ENCODE measurements around the gene SCYL2. TPM values are rescaled to one million over a fixed set of nuclear protein-coding genes. Genes with fewer than 3 reads are reported as not detected.

SCYL2 gene
- polyA plus RNA-seq, 1 donor (not counting 4 experiments of a cell fraction or from before 2014, with no cell fraction given): 31.5 TPM

DNA sequence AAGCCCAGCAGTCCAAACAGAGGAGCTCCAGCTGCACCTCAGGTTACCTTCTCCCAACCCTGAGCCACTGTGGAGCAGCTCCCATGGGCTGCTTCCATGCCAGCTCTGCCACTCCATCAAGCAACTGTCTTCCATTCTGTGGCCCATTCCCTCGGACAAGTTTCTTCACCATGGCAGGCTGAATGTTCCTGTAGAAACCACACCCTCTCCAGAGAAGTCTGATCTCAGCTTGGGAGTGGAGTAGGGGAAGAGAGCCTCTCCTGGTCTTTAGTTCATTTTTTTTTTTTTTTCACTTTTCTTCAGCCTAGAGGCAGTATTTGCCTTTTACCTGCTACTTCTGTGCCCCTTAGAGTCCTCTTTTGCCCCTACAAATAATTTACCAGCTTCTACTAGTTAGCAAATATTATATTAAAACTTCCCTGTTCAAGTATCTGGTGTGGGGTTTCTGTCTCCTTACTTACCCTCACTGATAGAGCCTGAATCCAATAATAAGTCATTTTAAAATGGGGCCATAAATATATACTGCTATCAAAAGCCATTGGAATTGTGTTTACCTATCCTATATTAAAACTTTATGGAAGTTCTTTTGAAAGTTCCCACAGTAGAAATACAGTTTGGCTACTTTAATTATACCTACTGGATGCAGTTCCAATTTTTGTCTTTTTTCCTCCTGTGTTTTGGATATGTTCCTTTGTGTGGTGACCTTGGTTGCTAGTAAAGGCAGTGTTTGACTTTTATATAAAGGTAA lies 78.2 kb downstream of the SCYL2 start:
- dilution Hi-C loops (cut with MboI; ENCODE audit: extremely low pct_ligation_motif_present, low sequenced_read_pairs): no loop called here
- H3K4me3 ChIP-seq (ENCODE audit: control insufficient read depth in 2 of 3, extremely low read depth in 1 of 3, insufficient read depth in 2 of 3, low read depth in 1 of 3, low read length in 3 of 3): no peak overlapping the region
- DNase-seq (ENCODE audit: low read depth, low spot score) (no peak), FAIRE-seq (no peak)
- no peak overlapping the region for H3K4me2 ChIP-seq (ENCODE audit: control insufficient read depth, extremely low read depth, insufficient read depth, low read depth, low read length)
- H3K36me3 ChIP-seq (ENCODE audit: control insufficient read depth in 2 of 2, extremely low read depth in 1 of 2, insufficient read depth in 2 of 2, low read length in 2 of 2): no peaks in the 10 kb centered on the region
- no peaks in the 10 kb centered on the region for H3K9me3 ChIP-seq (ENCODE audit: control insufficient read depth, low read depth, low read length)
- no peaks in the 10 kb centered on the region for H4K20me1 ChIP-seq (ENCODE audit: control insufficient read depth, extremely low read depth, insufficient read depth, low read length)
- H3K9ac ChIP-seq (ENCODE audit: control insufficient read depth, extremely low read depth, insufficient read depth, low read length): no peak overlapping the region
- H2AFZ ChIP-seq (ENCODE audit: control insufficient read depth, low read length): no peak overlapping the region
- no peaks in the 10 kb centered on the region for H3K79me2 ChIP-seq (ENCODE audit: control insufficient read depth, insufficient read depth, low read length)
- no peaks in the 10 kb centered on the region for H3K27me3 ChIP-seq (ENCODE audit: control insufficient read depth, extremely low read depth, insufficient read depth, low read length)
- H3K4me1 ChIP-seq (ENCODE audit: control insufficient read depth, extremely low read depth, insufficient read depth, low read length): no peaks in the 10 kb centered on the region
- no peak overlapping the region for H3K27ac ChIP-seq (ENCODE audit: control insufficient read depth, insufficient read depth, low read length)
- no peaks in the 10 kb centered on the region for H3K9me1 ChIP-seq (ENCODE audit: control insufficient read depth, extremely low read depth, insufficient read depth, low read length)
- no peak for TF ChIP-seq EZH2 (IDR thresholded peaks at IDR 0.05; ENCODE audit: low read length)
- TF ChIP-seq, protein P1, sequence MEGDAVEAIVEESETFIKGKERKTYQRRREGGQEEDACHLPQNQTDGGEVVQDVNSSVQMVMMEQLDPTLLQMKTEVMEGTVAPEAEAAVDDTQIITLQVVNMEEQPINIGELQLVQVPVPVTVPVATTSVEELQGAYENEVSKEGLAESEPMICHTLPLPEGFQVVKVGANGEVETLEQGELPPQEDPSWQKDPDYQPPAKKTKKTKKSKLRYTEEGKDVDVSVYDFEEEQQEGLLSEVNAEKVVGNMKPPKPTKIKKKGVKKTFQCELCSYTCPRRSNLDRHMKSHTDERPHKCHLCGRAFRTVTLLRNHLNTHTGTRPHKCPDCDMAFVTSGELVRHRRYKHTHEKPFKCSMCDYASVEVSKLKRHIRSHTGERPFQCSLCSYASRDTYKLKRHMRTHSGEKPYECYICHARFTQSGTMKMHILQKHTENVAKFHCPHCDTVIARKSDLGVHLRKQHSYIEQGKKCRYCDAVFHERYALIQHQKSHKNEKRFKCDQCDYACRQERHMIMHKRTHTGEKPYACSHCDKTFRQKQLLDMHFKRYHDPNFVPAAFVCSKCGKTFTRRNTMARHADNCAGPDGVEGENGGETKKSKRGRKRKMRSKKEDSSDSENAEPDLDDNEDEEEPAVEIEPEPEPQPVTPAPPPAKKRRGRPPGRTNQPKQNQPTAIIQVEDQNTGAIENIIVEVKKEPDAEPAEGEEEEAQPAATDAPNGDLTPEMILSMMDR (optimal IDR thresholded peaks at IDR 0.05 in 1 of 3, IDR thresholded peaks at IDR 0.05 in 1 of 3, conservative IDR thresholded peaks at IDR 0.05 in 1 of 3; ENCODE audit: extremely low read depth in 1 of 3, insufficient read depth in 2 of 3, low read length in 3 of 3): no peak

DNA sequence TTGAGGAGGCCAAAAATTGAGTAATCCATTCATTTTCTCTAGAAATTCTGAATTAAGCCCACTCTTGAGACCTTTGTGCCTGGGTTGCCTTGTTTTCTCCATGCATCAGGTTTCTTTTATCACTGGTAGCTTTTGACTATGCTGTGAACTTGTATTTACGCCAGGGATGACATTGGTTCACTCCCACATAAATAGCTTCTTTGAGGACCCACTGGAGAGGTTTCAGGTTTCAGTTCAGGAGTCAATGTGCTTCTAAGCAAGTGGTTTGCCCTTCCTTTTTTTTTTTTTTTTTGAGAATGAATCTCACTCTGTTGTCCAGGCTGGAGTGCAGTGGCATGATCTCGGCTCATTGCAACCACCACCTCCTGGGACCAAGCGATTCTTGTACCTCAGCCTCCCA lies 79.7 kb downstream of the SCYL2 start:
- Histone ChIP-seq H3K9me1 (ENCODE audit: control insufficient read depth, extremely low read depth, insufficient read depth, low read length) (no peaks in the 10 kb centered on the region), H3K27me3 (ENCODE audit: control insufficient read depth, extremely low read depth, insufficient read depth, low read length) (no peaks in the 10 kb centered on the region), H3K79me2 (ENCODE audit: control insufficient read depth, insufficient read depth, low read length) (no peaks in the 10 kb centered on the region), H3K27ac (ENCODE audit: control insufficient read depth, insufficient read depth, low read length) (no peak overlapping the region), H3K36me3 (ENCODE audit: control insufficient read depth in 2 of 2, extremely low read depth in 1 of 2, insufficient read depth in 2 of 2, low read length in 2 of 2) (no peaks in the 10 kb centered on the region), H4K20me1 (ENCODE audit: control insufficient read depth, extremely low read depth, insufficient read depth, low read length) (no peaks in the 10 kb centered on the region), H2AFZ (ENCODE audit: control insufficient read depth, low read length) (no peak overlapping the region), H3K4me2 (ENCODE audit: control insufficient read depth, extremely low read depth, insufficient read depth, low read depth, low read length) (no peak overlapping the region), H3K4me3 (ENCODE audit: control insufficient read depth in 2 of 3, extremely low read depth in 1 of 3, insufficient read depth in 2 of 3, low read depth in 1 of 3, low read length in 3 of 3) (no peak overlapping the region), H3K9ac (ENCODE audit: control insufficient read depth, extremely low read depth, insufficient read depth, low read length) (no peak overlapping the region), H3K4me1 (ENCODE audit: control insufficient read depth, extremely low read depth, insufficient read depth, low read length) (no peaks in the 10 kb centered on the region), H3K9me3 (ENCODE audit: control insufficient read depth, low read depth, low read length) (no peaks in the 10 kb centered on the region)
- FAIRE-seq (no peak), DNase-seq (ENCODE audit: low read depth, low spot score) (no peak)
- TF ChIP-seq EZH2 (IDR thresholded peaks at IDR 0.05; ENCODE audit: low read length): no peak
- TF ChIP-seq, protein P1 (optimal IDR thresholded peaks at IDR 0.05 in 1 of 3, IDR thresholded peaks at IDR 0.05 in 1 of 3, conservative IDR thresholded peaks at IDR 0.05 in 1 of 3; ENCODE audit: extremely low read depth in 1 of 3, insufficient read depth in 2 of 3, low read length in 3 of 3): no peak
- dilution Hi-C loops (cut with MboI; ENCODE audit: extremely low pct_ligation_motif_present, low sequenced_read_pairs): no loop called here
